GM19099 (cell line): Measurements from ENCODE around the gene XPC.

Experiments
- POLR2A ChIP-seq: IDR thresholded peaks from 3 replicates; pipeline ENCODE4 v1.6.1; 2011; ENCODE audit warnings: low read depth; ENCODE audit not compliant: insufficient read length; ENCODE audit errors: extremely low read depth

XPC gene

DNA sequence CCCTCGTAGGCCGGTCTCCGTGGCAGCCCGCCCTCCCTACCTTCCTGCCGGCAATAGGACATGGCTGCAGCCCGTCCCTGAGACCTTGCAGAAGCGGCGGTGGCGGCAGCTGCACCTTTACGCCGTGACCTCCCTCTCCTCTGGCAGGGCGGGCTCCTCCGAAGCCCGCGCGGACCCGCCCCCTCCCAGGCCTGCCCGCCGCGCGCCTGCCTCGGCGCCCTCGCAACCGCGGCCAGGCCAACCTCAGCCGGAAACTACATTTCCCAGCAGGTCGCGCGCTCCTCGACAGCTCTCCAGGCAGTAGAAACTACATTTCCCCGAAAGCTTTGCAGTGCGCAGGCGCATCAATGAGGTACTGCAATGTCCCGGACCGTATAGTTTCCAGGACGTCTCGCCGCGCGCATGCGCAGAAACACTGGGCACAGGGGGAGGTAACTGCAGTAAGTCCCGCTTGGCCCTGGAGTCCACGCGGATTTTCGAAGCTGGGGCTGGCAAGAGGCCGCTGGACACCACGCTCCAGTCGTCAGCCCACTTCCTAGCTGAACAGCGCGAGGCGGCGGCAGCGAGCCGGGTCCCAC is 53.7 kb downstream of the XPC start, which contains the start of the genes CHCHD4 and TMEM43:
CHCHD4 (minus strand) TSS at position 256 of the 578 bp plus-strand sequence; CDS start at position 62, 194 bp downstream.
TMEM43 (plus strand) TSS at position 438 of the 578 bp plus-strand sequence. CDS start 142 bp downstream, outside the sequence.
- peak; percentile 59 for TF ChIP-seq POLR2A

DNA sequence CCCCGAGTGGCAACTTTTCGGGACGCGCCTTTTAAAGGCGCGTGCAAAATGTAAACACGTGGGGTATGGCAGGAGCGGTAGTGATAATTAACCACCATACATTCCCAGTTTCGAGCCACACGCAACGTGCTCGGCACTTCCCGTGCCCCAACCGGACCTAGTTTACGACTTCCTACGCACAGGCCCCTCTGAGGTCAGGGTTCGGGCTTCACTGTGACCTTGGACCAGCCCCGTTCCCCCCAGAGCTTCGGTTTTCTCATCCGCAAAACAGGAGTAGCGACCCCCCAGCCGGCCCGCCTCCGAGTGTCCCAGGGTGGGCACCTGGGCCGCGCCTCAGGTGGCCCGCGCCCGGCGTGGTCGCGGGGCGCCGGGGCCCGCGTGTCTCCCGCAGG is 54.2 kb downstream of the XPC start:
- no peak for TF ChIP-seq POLR2A

DNA sequence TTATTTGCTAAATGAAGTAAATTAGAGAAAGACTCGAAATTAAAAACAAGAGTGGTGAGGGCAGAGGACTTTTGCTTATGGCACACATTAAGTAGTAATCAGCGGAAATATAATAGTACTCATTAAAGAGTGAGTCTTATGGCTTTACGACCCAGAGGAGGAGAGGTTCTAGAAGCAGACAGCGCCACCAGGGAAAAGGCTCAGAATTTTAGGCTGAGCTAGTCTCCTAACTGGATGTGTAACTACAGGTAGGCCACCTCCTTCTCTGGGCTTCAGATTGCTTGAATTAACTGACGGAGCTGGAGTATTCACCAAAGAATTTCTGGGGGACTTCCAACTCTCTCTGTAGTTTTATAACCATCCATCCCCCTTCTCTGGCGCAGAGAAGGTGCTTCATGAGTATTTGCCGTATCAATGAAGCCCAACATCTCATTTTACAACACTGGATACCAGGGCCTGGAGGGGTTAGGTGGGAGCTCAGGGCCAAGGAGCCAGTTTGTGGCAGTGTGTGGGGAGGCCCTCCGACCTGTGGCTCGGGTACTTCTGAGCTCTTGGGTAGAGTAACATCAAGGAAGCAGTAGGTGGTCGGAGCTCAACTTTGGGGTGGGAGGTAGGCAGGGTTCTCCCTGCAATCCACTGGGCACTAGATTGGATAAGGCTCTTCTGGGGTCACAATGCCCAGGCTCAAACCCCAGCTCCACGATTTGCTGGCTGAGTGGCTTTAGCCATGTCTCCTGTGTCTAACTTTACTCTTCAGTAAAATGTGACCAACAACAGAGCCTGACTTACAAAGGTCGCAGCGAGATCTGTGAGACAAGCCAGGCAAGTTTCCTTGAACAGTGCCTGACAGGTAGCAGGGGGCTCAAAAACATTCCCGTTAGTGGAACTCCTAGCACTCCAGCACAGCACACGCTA is 54.8 kb downstream of the XPC start:
- no peak for TF ChIP-seq POLR2A

DNA sequence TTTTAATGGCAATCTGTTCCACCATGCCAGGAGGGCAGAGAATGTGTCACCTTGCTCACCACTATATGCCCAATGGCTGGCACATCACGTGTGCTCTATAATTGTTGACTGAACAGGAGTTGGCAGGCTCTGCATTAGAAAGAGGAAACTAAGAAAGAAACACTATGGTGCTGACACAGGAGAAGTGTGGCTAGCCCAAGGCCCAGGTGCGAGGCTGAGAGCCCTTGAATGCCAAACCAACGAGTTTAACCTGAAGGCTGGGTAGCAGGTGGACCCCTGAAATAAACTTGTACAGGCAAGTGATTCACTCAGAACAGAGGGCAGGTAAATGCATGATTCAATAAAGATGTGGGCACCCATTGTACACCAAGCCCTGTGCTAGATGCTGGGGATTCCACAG is 56.1 kb downstream of the XPC start:
- no peak for TF ChIP-seq POLR2A

DNA sequence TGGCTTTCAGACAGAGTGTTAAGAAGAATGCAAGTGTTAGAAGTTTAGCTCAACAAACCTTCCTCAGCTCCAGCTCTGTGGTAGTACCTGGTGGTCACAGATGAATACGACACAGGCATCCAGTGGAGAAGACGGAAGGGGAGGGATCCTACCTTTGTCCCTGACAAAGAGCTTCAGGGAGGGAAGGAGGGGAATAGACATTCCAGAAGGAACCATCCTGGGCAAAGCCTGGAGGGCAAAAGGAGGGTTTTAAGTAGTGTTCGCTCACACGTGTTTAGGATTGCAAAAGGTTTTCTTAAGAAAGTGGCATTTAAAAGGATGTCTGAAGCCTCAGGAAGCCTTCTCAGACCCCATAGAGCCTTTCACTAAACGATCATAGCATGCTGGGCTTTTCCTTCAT is 56.5 kb downstream of the XPC start:
- no peak for TF ChIP-seq POLR2A

DNA sequence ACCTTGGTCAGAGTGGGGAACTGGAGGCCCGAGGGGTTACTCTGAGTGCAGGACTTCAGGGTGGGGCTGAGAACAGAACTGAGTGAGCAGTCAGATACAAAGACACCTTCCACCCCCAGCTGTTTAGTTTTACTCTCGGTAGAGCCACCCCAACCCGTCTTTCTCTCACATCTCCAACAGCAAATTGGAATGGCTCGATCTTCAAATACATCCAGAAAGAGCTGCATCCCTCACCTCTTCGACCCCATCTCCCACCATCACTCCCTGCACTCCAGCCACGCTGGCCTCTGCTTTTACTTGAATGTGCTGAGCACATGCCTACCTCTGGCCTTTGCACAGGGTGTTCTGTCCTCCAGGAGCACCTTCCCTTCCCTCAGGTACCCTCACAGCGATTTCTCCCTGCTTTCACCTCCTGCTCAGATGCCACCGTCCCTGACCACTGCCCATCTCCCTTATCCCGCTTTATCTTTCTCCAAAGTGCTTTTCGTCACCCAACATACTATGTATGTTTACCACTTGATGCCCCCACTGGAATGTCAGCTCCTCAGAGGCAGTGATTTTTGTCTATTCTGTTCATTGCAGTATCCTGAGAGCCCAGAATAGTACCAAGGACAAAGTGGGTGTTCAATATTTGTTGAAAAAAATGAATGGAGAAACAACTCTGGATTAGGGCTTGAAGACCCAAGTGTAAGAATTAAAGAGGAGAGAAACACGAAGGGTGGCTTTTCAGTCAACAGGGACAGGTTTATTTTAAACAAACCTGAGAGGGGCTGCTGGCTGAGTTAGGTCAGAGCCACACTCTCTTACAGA is 58.1 kb downstream of the XPC start:
- no peak for TF ChIP-seq POLR2A

DNA sequence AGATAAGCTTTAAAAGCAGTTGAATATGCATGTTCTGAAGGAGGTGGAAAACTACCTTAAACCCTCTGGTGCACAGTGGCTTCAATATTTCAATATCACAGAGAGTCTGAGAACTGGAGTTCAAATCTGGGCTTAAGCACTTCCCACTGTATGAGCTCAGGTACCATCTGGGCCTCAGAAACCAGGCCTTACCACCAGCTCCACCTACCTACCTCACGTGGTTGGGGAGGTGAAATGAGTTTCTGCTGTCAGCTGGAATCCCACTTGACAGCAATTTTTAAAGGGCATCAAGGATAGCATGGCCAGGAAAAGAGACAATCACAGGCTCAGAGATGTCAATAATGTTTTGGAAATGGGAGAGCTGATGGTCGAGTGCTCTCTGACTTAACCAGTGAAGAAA is 58.8 kb downstream of the XPC start:
- no peak for TF ChIP-seq POLR2A

DNA sequence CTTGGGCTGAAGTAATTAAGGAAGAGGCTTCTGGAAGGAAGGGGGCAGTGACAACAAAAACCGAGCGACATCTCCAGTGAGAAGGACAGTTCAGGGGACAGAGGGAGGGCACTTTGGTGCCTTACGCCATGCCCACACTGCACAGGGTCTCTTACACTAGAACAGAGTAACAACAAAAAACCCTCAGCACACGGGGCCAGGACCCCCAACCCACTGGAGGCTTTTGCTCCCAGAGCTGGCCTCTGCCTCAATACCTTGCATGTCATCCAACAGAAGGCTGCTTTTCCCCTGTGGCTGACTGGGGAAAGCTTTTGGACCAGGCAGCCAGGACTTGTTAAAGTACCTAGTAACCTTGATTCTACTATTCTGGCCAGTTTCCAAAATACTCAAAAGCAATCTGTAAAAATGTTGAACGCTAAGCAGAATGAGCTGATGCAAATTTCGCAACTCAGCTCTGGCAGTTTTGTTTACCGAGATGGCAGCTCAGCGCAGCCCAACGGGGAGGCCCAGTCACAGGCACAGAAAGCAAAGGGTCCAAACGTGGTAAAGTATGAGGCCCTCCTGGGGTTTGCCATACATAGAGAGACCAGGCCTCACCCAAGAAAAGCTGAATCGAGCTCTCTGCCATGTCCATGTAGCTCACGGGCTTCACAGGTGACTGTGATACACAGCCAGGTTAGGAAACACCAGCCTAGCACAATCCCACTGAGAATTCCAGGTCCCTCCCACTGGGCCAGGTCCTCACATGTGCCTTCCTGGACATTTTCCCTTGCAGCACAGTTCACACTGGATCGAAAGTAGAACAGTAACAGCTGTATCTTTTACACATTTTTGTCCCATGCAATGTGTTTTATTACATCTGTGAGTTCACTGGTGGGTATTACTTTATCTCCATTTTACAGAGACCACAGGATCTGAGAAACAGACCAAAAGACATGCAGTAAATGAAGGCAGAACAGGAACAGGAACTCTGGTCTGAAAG is 59.7 kb downstream of the XPC start:
- TF ChIP-seq POLR2A = no peak

DNA sequence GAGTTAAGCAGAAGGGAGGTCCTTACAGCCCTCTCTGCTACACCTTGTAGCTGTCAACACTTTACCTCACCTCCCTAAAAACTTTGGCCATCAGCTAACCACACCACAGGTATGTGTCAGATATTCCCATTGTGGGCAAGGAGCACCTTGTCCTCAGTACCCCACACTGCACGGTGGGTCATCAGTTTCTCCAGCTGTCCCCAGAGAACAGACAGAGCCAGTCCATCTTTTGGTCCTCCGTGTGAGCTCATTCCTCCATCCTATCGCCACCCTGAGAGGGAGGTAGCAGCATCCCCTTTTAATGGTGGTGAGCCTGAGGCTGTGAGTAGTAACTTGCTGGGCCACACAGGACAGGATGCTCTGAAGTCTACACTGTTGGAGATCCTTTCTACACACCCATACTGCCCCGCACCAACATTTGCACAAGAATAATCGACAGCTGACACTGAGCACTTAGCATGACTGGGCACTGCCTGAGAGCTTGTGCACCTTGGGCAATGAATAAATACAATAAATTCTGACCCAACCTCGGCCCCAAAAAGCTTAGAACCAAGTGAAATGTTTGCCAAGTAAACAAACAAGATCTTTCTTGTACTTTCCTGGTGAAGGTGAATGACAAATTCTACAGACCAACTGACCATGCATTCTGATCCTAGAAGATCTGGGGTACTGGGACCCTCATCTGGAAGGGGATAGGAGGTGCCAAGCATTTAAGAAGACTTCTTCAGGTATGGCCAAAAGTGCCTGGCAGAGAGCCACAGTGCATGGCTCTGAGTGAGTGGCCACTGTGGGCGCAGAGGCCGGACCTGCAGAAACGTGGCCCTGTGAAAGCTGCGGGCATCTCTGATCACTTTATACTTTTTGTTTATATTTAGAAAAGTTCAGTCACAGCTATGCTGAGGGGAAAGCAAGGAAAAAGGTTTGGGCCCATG is 60.7 kb downstream of the XPC start:
- no peak for TF ChIP-seq POLR2A

DNA sequence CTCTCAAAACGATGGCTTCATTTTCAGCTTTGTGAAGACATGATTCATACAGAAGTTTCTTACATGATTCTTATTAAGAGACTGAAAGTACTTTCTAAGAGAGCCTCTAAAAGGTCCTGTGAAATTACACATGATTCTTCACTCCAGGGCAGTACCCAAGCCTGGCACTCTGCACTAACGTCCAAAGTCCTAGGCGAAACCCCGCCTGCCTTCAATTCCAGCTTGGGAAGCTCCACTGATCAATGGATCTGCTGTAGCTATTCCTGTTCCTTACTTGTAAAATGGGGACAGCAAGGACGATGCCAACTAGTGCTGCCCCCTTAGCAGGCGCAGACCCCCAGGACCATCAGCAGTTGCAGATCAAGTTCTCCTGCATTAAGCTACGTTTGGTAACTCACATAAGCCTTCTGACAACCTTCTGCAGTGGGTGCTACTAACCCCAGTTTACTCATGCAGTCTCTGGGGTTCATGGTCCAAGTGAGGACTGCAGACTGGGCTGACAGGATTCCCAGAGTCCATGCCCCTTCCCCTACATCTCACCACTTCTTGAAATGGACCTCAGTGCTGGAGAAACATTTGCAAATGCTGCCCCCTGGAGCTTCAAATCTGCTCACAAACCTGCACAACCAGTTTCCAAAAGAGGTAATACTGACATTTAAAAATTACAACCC is 64.3 kb downstream of the XPC start:
- no peak for TF ChIP-seq POLR2A

DNA sequence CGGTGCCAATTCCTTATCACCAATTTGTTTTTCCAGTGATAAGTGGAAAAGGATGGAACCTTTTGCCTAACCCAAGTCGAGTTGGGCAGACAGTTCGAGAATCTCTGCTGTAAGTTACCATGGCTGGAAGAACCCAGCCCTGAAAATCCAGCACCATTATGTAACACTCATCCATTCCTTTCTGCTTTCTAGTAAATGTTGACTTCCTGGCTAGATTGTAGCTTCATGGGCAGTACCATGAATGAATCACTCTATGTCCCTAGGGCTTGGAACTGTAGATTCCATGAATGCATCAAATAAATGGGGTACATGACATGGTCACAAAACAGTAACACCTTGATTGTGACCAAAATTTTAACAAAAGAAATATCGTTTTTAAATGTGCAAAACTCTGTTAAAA is 67.7 kb downstream of the XPC start:
- no peak for TF ChIP-seq POLR2A

DNA sequence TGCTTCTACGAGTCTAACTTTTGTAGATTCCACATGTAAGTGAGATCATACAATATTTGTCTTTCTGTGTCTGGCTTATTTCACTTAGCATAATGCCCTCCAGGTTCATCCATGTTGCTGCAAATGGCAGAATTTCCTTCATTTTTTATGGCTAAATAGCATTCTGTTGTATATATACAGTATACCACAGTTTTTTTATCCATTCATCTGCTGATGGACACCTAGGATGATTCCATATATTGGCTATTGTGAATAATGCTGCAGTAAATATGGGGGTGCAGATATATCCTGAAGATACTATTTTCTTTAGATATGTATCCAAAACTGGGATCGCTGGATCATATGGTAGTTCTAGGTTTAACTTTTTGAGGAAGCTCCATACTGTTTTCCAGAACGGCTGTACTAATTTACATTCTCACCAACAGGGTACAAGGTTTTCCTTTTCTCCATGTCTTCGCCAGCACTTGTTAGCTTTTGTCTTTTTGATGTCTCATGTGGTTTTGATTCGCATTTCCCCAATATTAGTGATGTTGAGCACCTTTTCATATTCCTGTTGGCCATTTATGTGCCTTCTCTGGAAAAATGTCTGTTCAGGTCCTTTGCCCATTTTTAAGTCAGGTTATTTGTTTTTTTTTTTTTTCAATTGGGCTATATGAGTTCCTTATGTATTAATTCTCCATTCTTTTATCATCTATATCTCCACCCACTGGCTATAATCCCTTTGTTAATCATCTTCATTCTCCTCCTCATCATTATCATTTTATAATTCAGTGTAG is 80.6 kb downstream of the XPC start:
- TF ChIP-seq POLR2A = no peak

DNA sequence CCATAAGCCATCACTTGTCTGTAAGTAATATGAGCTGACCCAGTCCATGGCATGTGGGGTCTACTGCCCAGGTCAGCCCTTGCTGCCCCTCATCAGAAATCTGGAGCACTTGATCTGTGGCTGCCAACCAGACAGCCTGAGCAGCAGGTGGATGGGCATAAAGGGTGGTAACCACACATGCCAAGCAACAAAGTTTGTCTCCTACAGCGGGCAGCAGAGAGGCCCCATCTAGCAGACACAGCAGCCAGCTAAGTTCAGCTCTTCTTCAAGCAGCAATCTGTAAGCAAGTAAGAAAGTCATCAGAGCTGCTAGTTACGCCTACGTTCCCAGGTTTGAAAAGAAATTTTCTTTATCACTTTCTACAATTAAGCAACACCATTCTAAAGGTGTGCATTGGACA is 81.7 kb downstream of the XPC start:
- TF ChIP-seq POLR2A = no peak
